GM19351 (cell line): ENCODE measurements around the gene GRIK3.

Experiments
- ATAC-seq: cut with Tn5 transposase; IDR thresholded peaks from one replicate; pipeline ENCODE4 v1.9.1; 2021; ENCODE audit warnings: mild to moderate bottlenecking, moderate library complexity; ENCODE audit not compliant: unreplicated experiment

GRIK3 gene

DNA sequence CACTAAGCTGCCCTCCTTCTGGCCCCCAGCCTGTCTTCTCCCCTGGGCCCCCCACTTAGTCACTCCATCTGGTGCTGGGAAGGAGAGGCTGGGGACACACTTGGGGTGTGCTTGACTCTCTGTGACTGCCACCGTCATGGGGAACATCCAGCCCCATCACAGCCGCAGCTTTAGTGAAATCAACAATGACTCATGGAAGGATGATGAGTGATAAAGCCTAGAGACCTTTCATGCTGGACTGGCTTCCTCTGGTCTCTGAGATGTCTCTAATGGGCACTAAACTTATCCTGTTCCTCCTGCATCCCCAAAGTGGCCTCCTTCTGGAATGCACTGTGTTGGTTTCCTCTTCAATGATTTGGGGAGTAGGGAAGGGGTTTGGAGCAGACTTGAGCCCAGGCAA, 172.9 kb downstream of the GRIK3 start:
- no peak for ATAC-seq

DNA sequence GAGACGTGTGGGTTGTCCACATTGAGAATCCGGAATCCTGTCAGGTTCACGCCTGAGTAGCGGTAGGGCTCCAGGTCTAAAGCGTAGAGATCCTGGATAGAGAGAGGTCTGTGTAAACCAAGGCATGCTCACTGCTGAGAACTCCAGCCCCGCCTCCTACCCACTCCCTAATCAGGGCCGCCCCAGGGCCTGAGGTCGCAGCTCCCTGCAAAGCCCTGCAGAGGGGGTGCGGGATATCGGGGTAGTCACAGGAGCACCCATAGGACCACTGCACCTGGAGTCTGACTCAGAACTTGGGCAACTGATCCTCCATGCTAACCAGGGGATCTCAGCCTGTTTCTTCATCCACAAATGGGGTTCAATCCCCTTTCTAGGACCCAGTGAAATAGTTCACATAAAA, 174.4 kb downstream of the GRIK3 start:
- ATAC-seq = no peak

DNA sequence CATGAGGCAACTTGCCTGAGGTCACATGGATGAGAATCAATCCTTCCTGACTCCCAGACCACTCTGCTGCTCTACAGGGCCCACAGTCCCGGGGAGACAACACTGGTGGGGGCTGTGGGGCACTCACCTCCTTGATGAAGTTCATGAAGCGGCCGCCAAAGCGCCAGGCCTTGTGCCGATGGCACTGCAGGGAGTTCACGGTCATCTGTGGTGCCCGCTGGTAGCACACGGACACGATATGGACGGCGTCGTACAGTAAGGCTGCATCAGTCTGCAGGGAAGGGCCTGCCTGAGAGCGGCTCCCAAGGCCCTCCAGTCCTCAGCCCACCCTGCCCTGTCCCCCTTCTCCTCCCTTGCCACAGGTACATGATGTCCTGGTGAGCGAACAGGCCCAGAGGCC, 175.3 kb downstream of the GRIK3 start:
- no peak for ATAC-seq

DNA sequence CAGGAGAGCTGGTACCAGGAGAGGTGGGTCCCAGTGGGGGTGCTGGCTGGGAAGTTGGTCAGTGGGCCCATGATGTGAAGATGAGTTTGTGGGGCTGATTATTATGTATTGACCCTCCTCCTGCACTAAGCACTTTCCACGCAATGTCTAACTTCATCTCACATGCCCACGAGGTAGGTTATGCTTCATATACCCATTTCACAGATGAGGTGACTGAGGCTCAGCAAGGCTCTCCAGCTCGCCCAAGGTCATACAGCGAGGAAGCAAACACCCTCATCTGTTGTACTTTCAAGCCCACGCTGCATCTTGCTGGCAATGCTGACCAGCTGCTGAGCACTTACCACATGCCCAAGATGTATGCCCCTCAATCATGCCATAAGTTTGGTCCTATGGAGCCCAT, 175.8 kb downstream of the GRIK3 start:
- ATAC-seq = no peak

DNA sequence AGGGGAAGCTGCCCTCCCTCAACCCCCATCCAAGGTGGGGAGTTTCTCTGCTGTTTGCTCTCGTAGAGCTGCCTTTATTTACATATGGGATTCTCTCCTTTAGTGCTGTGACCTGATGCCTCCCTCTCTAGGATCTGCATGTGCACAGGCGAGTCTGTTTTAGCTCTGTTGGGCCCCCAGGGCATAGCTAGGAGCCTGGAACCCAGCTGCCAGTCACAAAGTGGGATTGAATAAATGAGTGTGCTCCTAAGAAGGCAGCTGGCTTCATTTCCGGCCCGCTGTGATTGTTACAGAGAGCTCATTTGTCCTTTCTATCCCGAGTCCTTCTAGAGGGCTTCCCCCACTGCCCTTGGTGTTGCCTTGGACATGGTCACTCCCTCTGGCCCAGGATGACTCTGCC, 176.6 kb downstream of the GRIK3 start:
- ATAC-seq = no peak

DNA sequence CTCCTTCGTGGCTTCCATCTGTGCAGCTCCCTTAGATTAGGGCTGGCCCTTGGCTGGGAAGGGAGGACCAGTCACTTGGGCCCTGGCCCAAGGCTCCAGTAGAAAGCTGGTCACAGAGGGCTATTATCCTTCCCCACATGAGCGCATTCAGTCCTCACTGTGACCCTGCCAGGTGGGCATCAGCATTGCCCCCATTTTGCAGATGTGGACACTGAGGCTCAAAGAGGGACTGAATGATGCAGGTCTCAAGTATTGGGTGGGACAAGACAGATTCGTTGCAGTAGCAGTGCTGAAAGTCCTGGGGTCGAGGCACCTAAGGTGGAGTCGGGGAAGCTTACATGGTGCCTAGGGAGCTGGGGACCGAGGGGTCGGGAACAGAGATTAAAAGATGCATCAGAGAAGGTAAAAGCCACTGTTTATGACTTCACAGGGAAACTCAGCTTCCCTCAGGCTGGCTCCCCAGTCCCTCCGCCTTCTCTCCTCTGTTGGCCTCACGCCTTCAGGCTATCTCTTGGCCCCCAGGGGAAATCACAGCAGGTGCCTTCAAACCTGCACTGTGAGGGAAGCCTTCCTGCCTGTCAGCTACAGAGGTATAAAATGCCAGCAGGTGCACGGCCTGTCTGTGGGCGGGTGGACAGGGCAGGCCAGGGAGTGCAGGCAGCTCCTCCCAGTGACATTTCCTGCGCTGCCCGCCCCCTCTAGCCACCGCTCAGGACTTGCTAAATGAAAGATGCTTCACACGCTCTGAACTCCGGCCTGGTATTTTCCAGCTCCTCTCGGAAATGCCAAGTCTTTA, 178.4 kb downstream of the GRIK3 start:
- ATAC-seq = no peak

DNA sequence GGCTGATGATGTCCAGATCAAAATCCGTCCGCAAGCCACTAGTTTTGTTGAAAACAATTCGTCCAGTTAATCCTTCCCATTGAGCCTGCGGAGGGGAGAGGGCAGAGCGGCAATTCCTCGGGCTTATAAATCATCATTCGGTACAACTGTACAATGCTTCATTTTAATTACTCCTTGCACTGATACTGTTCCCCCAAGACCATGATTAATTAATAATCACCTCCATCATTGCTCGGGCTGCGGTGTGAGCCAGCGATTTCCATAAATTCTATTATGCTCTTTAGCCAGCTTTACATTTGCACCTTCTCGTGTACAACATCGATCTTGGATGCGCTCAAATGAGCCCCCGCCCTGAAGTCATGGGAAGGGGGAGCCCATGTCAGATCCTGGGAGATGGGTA, 180.7 kb downstream of the GRIK3 start:
- no peak for ATAC-seq

DNA sequence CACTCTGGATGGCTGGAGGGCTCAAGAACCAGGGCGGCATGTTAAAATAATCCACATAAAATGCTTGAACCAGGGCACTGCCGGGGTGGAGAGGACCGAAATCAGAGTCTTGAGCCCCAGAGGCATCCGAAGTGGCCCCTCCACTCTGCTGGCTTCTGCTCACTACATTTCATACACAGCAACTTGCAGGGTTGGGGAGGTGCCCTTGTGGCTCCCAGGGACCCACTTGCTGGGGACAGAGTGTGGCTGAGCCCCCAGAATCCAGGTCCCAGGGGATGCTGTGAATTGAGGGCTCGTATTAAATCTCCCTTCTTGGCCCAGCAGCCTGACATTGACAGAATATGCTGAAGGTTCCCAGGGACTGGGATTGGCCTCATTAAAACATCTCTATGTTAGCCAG, 181.7 kb downstream of the GRIK3 start:
- no peak for ATAC-seq

DNA sequence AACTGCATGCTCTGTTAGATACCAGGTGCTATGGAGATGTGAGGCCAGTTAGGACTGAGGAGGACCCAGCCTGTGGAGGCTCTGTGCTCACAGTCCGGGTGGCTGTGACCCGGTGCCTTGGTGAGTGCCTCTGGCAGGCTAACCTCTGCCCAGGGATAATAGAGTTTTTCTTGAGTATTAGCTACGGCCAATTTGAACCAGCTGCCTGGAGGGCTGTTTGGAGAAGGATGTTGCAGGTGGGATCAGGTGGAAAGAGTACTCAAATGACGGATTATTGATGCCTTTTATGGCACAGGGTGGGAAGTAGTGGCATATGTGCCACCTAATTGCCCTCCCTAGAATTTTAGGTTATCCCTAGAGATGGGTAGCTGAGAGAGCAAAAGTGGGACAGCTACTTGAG, 182.7 kb downstream of the GRIK3 start:
- no peak for ATAC-seq

DNA sequence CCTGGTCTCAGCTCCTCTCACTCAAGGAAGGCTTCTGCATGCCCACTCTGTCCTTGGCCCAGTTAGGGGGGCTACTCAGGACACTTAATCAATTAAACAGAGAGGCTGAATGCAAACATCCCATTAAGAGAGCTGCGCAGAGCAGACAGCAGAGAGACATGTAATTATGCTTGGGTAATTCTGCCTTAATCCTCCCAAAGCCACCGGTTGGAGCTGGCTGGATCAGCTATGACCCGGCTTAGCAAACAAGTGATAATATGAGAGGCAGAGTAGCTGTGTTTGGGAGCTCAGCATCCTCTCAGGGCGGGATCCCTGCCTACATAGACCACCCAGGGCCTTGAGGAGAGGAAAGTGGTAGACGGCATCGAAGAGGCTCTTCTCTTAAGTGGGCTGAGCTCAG, 183.2 kb downstream of the GRIK3 start:
- ATAC-seq = no peak

DNA sequence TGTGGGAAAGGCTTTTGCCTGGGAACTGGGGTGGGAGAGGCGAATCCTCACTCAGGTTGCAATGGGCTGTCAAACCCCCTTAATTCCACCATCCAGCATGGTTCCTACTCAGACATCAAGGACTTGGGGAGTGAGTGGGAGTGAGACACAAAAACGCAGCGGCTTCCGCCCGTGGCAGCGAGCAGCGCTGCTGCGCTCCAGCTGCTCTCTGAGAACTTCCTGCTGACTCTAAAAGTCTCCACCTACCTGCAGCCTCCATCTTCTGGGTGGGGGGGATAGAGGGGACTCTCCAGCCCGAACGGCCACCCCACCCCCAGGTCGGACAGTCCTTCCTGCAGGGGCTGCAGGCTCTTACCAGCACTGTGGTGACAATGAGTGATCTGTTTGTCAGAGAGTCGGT, 184.4 kb downstream of the GRIK3 start:
- no peak for ATAC-seq

DNA sequence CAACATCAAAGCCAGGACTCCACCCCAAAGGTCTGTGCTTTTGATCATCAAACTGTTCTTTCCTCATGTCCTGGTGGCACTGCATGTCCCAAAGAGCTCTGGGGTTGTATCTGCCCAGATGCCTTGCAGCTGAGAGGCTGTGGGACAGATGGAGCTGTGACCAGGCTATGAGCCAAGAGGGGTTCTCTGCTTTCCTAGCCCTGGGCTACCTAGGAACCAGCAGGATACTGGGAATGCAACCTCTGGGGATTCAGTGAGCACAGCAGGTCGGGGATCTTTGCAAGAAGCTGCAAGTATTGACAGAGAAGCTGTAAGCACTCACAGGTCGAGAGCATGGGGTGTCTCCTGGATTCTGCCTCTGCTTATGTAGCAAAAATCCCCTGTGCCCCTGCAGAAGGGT, 186.6 kb downstream of the GRIK3 start:
- ATAC-seq = no peak

DNA sequence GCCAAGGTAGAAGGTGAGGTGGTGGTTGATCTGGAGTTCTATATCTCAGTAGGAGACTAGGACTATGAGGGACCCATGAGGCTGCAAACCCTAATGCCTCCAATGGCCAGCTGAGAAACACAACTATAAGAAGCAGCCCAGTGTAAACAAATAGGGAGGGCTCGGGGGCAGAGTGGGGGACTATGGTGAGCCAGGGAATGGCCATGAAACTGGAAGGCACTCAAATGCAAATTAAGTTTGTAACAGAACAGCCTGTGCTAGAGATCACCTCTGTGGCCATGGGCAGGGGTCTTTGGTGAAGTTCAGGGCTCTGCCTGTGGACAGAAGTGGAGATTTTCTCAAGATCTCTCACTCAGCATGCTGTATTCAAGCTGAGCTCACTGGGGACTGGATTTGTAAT, 187.1 kb downstream of the GRIK3 start:
- no peak for ATAC-seq

DNA sequence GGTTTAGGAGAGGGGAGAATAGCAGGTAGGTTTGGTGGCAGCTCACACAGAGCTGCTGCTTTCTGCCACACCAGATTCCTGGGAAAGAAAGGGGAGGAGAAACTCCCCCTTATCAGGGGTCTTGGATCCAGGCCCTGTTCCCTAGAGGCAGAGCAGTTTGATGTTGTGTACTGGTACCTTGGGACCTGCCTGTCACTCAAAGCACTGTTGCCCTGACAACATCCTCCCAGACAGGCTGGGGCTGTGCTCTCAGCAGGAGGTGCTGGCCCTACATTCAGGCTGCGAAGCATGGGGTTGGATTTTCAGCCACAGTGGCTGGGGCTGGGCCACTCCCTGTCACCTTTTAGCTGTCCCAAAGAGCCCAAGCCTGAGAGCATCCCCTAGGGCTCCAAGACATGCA, 188.0 kb downstream of the GRIK3 start:
- ATAC-seq = no peak

DNA sequence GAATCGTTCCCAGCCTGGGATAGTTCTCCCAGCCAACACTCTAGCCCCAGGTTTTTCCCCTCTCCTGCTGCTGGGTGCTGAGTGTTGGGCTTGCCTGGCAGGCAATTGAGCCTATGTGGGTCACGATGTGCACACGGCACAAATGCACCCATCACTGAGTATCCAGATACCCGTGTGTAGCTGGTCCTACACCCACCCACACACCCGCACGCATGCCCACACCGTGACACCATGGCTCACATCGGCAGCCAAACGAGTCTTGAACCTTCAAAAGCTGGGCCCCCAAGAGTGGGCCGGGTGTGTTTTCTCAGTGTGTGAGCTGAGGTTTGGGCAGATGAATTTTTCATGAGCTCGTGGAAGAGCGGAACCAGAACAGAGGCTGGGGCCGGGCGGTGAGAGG, 188.5 kb downstream of the GRIK3 start:
- ATAC-seq = no peak

DNA sequence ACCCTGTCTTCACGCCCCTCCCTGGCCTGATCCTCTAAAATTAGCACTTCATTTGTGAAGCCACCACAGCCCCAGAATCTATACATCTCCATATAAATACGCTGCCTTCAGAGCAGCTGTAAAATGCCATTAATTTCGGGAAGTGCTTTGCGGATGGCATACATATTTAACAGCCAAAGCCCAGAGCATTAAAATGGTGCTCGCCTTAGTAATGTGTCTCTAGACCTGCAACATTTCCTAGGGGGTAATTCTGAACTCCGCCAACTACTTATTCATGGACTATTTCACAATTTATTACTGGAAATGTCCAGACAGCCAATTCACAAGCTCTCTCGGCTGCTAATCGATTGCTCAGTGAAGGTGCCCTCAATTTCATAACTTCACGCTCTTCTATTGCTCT, 189.4 kb downstream of the GRIK3 start:
- no peak for ATAC-seq

DNA sequence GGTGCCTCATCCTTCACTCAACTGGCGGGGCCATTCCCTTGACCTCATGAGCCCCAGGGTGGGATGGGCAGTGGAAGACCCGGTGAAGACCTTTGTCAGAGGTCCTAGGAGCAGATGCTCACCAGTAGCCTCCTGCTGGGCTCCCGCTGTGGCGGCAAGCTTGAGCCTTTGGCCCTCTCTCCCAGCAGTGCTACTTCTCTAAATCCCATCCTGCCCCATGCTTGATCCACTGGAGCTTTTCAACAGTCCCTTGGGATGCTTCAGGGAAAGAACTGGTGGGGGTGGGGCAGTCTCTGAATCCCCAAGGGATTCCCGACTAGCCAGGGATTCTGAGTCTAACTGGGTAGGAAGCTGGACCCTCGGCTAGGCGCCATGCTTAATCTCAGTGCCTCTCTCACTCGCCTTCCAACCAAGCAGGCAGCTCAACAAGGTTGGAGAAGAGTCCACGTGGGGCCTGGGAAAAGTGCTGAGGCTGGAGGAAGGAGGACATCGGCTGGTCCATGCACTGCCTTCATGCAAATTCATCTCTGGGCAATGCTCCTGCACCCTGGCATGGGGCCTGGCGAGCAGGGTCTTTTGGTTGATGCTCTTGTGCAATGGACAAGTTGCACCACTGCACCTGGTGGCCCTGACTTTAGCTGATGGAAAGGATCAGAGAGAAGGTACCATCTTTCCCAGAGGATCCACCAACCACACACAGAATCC, 190.3 kb downstream of the GRIK3 start:
- no peak for ATAC-seq

DNA sequence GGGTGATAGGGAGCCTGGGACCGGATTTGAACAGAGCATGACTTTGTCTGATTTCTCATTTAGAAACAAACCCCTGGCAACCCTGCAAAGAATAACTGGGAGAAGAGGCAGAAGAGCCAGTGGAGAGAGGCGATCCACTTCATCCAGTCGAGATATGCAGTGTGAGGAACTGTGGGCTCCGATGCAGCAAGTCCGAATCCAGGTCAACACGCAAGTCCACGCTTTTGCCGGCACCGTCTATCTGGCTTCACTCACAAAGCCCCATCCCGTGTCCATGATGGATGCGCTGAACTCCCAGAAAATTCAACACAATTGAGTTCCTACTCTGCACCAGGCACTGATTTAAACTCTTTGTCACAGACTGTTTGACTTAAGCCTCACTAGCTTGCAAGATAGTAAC, 191.3 kb downstream of the GRIK3 start:
- no peak for ATAC-seq

DNA sequence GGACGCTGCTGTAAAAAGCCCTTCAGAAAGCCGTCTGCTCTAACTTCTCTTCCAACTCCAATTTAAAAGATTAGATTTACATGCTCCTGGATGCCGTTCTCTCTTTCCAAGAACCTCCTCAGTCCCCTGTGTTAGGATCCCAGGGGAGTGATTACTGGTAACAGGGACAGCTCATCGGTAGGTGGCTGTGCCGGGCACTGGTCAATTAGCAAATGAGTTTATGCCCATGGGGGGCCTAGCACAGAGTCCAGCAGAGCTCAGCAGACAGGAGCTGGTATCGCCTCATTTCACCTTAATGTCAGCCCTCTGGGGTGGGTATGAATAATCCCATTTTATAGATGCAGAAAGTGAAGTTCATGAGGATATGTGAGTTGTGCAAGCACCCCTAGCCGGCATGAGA, 191.9 kb downstream of the GRIK3 start:
- ATAC-seq = no peak

DNA sequence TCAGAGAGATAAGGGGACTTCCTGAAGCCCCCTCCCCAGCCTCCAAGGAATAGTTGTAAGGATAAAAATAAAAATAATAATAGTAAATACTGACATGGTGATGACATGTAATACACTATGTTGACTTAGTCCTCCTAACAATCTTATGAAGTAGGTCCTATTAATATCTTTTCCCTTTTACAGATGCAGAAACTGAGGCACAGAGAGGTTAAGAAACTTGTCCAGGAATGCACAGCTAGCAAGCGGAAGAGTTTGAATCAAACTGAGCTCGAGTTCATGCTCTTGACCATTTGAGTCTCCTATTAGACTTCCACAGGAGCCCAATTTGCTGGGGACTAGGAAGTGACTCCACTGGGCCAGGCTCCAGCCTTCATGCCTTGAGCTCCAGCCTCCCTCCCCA, 194.8 kb downstream of the GRIK3 start:
- ATAC-seq = no peak

DNA sequence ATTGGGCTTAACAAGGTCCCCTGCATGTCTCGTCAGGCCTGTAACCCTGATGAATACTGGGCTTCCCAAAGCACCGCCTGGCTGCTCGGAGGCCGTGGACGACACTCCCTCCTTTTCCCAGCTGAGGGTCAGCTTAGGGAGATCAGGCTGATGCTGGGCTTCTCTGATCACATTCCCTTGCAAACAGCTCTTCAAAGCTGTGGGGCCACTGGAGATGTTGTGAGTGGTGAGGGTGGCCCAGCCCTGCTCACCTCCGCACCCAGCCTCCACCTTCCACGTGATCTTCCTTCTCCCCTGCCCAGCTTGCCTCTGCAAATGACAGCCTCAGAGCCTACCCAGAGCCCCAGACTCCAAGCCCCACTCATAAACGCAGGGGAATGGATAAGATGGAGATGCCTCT, 195.4 kb downstream of the GRIK3 start:
- no peak for ATAC-seq

DNA sequence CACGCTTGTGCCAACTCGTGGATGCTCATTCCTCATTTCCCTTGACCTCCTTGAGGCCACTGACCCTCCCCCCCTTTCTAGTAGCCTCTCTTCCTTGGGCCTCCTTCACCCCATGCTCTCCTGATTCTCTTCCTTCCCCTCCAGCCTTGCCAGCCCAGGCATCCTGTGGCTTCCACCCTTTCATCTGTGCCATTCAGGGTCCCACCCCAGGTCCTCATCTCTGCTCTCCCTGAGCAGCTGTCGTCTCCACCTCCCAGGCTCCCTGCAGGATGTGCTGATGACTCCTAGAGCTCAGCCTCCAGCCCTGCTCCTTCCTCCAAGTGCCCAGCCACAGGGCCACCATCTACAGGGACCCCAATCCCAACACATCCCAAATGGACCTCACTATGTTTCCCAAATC, 197.4 kb downstream of the GRIK3 start:
- no peak for ATAC-seq
